DND-41 (cell line): ENCODE results near the gene EIF6.

Experiments used
- ATAC-seq: fragments of 200-7000 bp; cut with Tn5 transposase; 3 replicates; pipeline ENCODE4 v1.9.1; 2021; ENCODE audit warnings: low read depth; ENCODE audit not compliant: insufficient read depth
- DNase-seq: peaks from one replicate; pipeline ENCODE4 v3.0.0-alpha.2; 2020
- H2AFZ ChIP-seq: 2 replicates; pipeline ENCODE4 v1.6.0; 2012; ENCODE audit warnings: low read depth, low read length
- H3K27ac ChIP-seq: 2 replicates; pipeline ENCODE4 v1.5.1; 2012; ENCODE audit warnings: low read length, inconsistent platforms
- H3K27me3 ChIP-seq: fragments of 200-600 bp; sonication (generic); 2 replicates; pipeline ENCODE4 v1.6.0; 2012; ENCODE audit warnings: low read length, mild to moderate bottlenecking, inconsistent platforms; ENCODE audit not compliant: insufficient read depth, poor library complexity
- H3K36me3 ChIP-seq: 2 replicates; pipeline ENCODE4 v1.5.1; 2012; ENCODE audit warnings: low read length, inconsistent platforms; ENCODE audit not compliant: insufficient read depth
- H3K4me1 ChIP-seq: 2 replicates; pipeline ENCODE4 v1.5.1; 2012; ENCODE audit warnings: mild to moderate bottlenecking, low read length; ENCODE audit not compliant: insufficient read depth
- H3K4me2 ChIP-seq: 2 replicates; pipeline ENCODE4 v1.6.0; 2012; ENCODE audit warnings: mild to moderate bottlenecking, moderate library complexity, low read length, inconsistent platforms; ENCODE audit not compliant: insufficient read depth
- H3K4me3 ChIP-seq, 2 experiments: fragments of 200-600 bp in 1 of 2; shearing (Covaris generic) in 1 of 2; 2 replicates each; pipeline ENCODE4 v1.5.1; 2012 to 2016; ENCODE audit warnings: inconsistent platforms in 2 of 2, low read length in 2 of 2, mild to moderate bottlenecking in 2 of 2, low read depth in 1 of 2, moderate library complexity in 1 of 2
- H3K79me2 ChIP-seq: 2 replicates; pipeline ENCODE4 v1.6.0; 2012; ENCODE audit warnings: low read length, inconsistent platforms; ENCODE audit not compliant: insufficient read depth
- H3K9ac ChIP-seq: 2 replicates; pipeline ENCODE4 v1.6.0; 2012; ENCODE audit warnings: low read depth, mild to moderate bottlenecking, inconsistent platforms, low read length, moderate library complexity
- H3K9me3 ChIP-seq: 2 replicates; pipeline ENCODE4 v1.5.1; 2012; ENCODE audit warnings: low read length, moderate library complexity, mild to moderate bottlenecking, inconsistent platforms; ENCODE audit not compliant: insufficient read depth, severe bottlenecking
- H4K20me1 ChIP-seq: 2 replicates; pipeline ENCODE4 v1.6.0; 2012; ENCODE audit warnings: low read length; ENCODE audit not compliant: insufficient read depth
- CTCF ChIP-seq: IDR thresholded peaks from 2 replicates; pipeline ENCODE4 v1.5.1; 2012; ENCODE audit warnings: borderline replicate concordance, low read length, moderate library complexity, mild to moderate bottlenecking; ENCODE audit not compliant: poor library complexity, severe bottlenecking; ENCODE audit errors: extremely low read depth
- EZH2 ChIP-seq: IDR thresholded peaks from 3 replicates; pipeline ENCODE4 v1.6.1; 2012; ENCODE audit warnings: borderline replicate concordance, low read depth, mild to moderate bottlenecking, moderate library complexity, low read length, inconsistent platforms; ENCODE audit not compliant: severe bottlenecking

The EIF6 gene

GRCh38 chr20:35298264-35298663 is 13.7 kb upstream of the EIF6 start:
- Histone ChIP-seq H3K27ac (no peak overlapping the region), H4K20me1 (no peaks in the 10 kb centered on the region), H3K9ac (no peak overlapping the region), H3K4me3 (no peak overlapping the region), H3K4me1 (no peaks in the 10 kb centered on the region), H2AFZ (no peak overlapping the region), H3K9me3 (no peaks in the 10 kb centered on the region), H3K79me2 (no peaks in the 10 kb centered on the region), H3K4me2 (no peak overlapping the region), H3K36me3 (peaks cover 11% of the 10 kb centered on the region), H3K27me3 (no peaks in the 10 kb centered on the region)
- DNase-seq: no peak
- TF ChIP-seq CTCF: no peak
- ATAC-seq: no peak; the same call in 2 of the 3 replicates

- H3K4me2 ChIP-seq: no peak overlapping the region
- H4K20me1 ChIP-seq: no peaks in the 10 kb centered on the region
- 0 out of 2 replicates have a peak, but pooled peaks cover 6% of the 10 kb centered on the region for H3K36me3 ChIP-seq
- H3K27me3 ChIP-seq: no peaks in the 10 kb centered on the region
- H2AFZ ChIP-seq: no peak overlapping the region
- no peak overlapping the region for H3K9ac ChIP-seq
- TF ChIP-seq EZH2: no peak
- TF ChIP-seq CTCF: no peak
- DNase-seq: no peak
- ATAC-seq: no peak
- no peaks in the 10 kb centered on the region for H3K4me1 ChIP-seq
- no peak overlapping the region for H3K4me3 ChIP-seq
- no peaks in the 10 kb centered on the region for H3K9me3 ChIP-seq
- no peak overlapping the region for H3K27ac ChIP-seq
- no peaks in the 10 kb centered on the region for H3K79me2 ChIP-seq
Measured at GRCh38 chr20:35297740-35298139, 13.2 kb upstream of the EIF6 start.

GRCh38 chr20:35297155-35297554 is 12.6 kb upstream of the EIF6 start:
- Histone ChIP-seq H3K4me2 (no peak overlapping the region), H3K4me3 (no peak overlapping the region), H3K9ac (no peak overlapping the region), H3K36me3 (0 out of 2 replicates have a peak, but pooled peaks cover 4% of the 10 kb centered on the region), H3K79me2 (no peaks in the 10 kb centered on the region), H4K20me1 (no peaks in the 10 kb centered on the region), H3K27ac (no peak overlapping the region), H3K9me3 (no peaks in the 10 kb centered on the region), H2AFZ (no peak overlapping the region), H3K4me1 (no peaks in the 10 kb centered on the region), H3K27me3 (no peaks in the 10 kb centered on the region)
- no peak for ATAC-seq
- no peak for DNase-seq
- TF ChIP-seq EZH2 (no peak), CTCF (no peak)

- Histone ChIP-seq H3K36me3 (no peaks in the 10 kb centered on the region), H3K4me2 (no peak overlapping the region), H3K79me2 (no peaks in the 10 kb centered on the region), H3K4me1 (no peaks in the 10 kb centered on the region), H3K4me3 (no peak overlapping the region), H4K20me1 (no peaks in the 10 kb centered on the region), H3K27me3 (no peaks in the 10 kb centered on the region), H2AFZ (no peak overlapping the region), H3K27ac (no peak overlapping the region), H3K9ac (no peak overlapping the region), H3K9me3 (no peaks in the 10 kb centered on the region)
- no peak for ATAC-seq
- TF ChIP-seq CTCF: no peak
- TF ChIP-seq EZH2: no peak
- no peak for DNase-seq
Measured at GRCh38 chr20:35296101-35296554, 11.6 kb upstream of the EIF6 start.
